GM19099 (cell line): Measurements from ENCODE around the gene DYNC1LI1.

ENCODE experiments used
- POLR2A ChIP-seq: IDR thresholded peaks from 3 replicates; pipeline ENCODE4 v1.6.1; 2011; ENCODE audit warnings: low read depth; ENCODE audit not compliant: insufficient read length; ENCODE audit errors: extremely low read depth

DYNC1LI1 gene

GRCh38 chr3:32593903-32594525 is 23.4 kb upstream of the DYNC1LI1 start:
- TF ChIP-seq POLR2A = no peak

- no peak for TF ChIP-seq POLR2A
Measured at GRCh38 chr3:32592696-32593353, 22.2 kb upstream of the DYNC1LI1 start.

GRCh38 chr3:32592011-32592410 is 21.4 kb upstream of the DYNC1LI1 start:
- no peak for TF ChIP-seq POLR2A

- no peak for TF ChIP-seq POLR2A
Measured at GRCh38 chr3:32591186-32591585, 20.5 kb upstream of the DYNC1LI1 start.

- TF ChIP-seq POLR2A = no peak
Measured at GRCh38 chr3:32586356-32586755, 15.7 kb upstream of the DYNC1LI1 start.

GRCh38 chr3:32584660-32585059 is 14.0 kb upstream of the DYNC1LI1 start:
- no peak for TF ChIP-seq POLR2A

- TF ChIP-seq POLR2A = no peak
Measured at GRCh38 chr3:32583708-32584107, 13.1 kb upstream of the DYNC1LI1 start.

GRCh38 chr3:32577581-32578556 is 7.2 kb upstream of the DYNC1LI1 start:
- TF ChIP-seq POLR2A = no peak

- TF ChIP-seq POLR2A = no peak
Measured at GRCh38 chr3:32577174-32577573, 6.5 kb upstream of the DYNC1LI1 start.

- no peak for TF ChIP-seq POLR2A
Measured at GRCh38 chr3:32575451-32576113, 4.9 kb upstream of the DYNC1LI1 start.

- no peak for TF ChIP-seq POLR2A
Measured at GRCh38 chr3:32571192-32571485, 481 bp upstream of the DYNC1LI1 start.

- TF ChIP-seq POLR2A = no peak
Measured at GRCh38 chr3:32569540-32570420, 878 bp downstream of the DYNC1LI1 start.

- TF ChIP-seq POLR2A = no peak
Measured at GRCh38 chr3:32568953-32569352, 1.7 kb downstream of the DYNC1LI1 start.

GRCh38 chr3:32564195-32564594 is 6.5 kb downstream of the DYNC1LI1 start:
- no peak for TF ChIP-seq POLR2A
